HepG2 (cell line): Measurements from ENCODE around the gene PFKP. TPM values are rescaled to one million over a fixed set of nuclear protein-coding genes. Genes with fewer than 3 reads are reported as not detected.

ENCODE experiments used
- ATAC-seq: fragments of 200-7000 bp; cut with Tn5 transposase; 3 replicates; pipeline ENCODE4 v1.9.1; 2020; ENCODE audit warnings: mild to moderate bottlenecking, moderate library complexity
- BruUV-seq: library from RNA; stranded (reverse); fragments of 400-500 nt; replicated peaks from 2 replicates; lab custom pipeline; 2021; lab: Mats Ljungman, UMichigan
- CTCF ChIA-PET: fragments of 300-600 bp; formaldehyde crosslinking; extraction: SDS; loops from one replicate; lab custom pipeline; 2021; ENCODE audit warnings: low total read pairs, inconsistent platforms, low intra/inter-chr PET ratio; lab: Yijun Ruan, JAX
- POLR2A ChIA-PET: fragments of 350-600 bp; sonication (Branson Sonifier 250); formaldehyde crosslinking; loops from one replicate; lab custom pipeline; 2020; ENCODE audit warnings: antibody characterized with exemption, inconsistent platforms; lab: Yijun Ruan, JAX
- DNase-seq: peaks from one replicate; pipeline ENCODE4 v3.0.0-alpha.2; 2015; ENCODE audit warnings: low spot score
- FAIRE-seq: peaks from 3 replicates; lab custom pipeline; 2011; peaks lifted over from hg19 to GRCh38; lab: Jason Lieb, UNC
- H2AFZ ChIP-seq: one replicate; pipeline ENCODE4 v1.6.1; 2011; ENCODE audit warnings: low read length, inconsistent platforms
- H3K27ac ChIP-seq: fragments of 300-600 bp; 3 replicates; pipeline ENCODE4 v1.8.0; 2011; ENCODE audit warnings: mixed run types, mild to moderate bottlenecking, mixed read lengths, low read length, inconsistent platforms; ENCODE audit not compliant: insufficient read depth; ENCODE audit errors: extremely low read length
- H3K27me3 ChIP-seq, 2 experiments: fragments of 200-600 bp in 1 of 2; 2 replicates in 1 of 2; 3 replicates in 1 of 2; pipeline versions ENCODE4 v1.6.0 to v1.8.0; 2011; ENCODE audit warnings: low read length in 2 of 2, mild to moderate bottlenecking in 2 of 2, moderate library complexity in 2 of 2, inconsistent platforms in 1 of 2; ENCODE audit not compliant: insufficient read depth in 2 of 2, control insufficient read depth in 1 of 2
- H3K36me3 ChIP-seq, 2 experiments: fragments of 200-600 bp in 1 of 2; replicated peaks in 1 of 2; 2 replicates in 1 of 2; 3 replicates in 1 of 2; pipeline versions ENCODE4 v1.5.1 to v1.8.0; 2011; ENCODE audit warnings: low read length in 2 of 2, inconsistent platforms in 1 of 2; ENCODE audit not compliant: insufficient read depth in 2 of 2, control insufficient read depth in 1 of 2
- H3K4me1 ChIP-seq: 2 replicates; pipeline ENCODE4 v1.5.1; 2012; ENCODE audit warnings: low read length, inconsistent platforms; ENCODE audit not compliant: insufficient read depth
- H3K4me2 ChIP-seq: 2 replicates; pipeline ENCODE4 v1.6.0; 2011; ENCODE audit warnings: low read depth, low read length, inconsistent platforms
- H3K4me3 ChIP-seq, 3 experiments: fragments of 200-600 bp in 1 of 3; sonication (generic), shearing (Covaris generic) in 1 of 3; replicated peaks in 1 of 3; 2 replicates each; pipeline ENCODE4 v1.5.1; 2011 to 2016; ENCODE audit warnings: low read length in 3 of 3, inconsistent platforms in 2 of 3, low read depth in 2 of 3, mild to moderate bottlenecking in 2 of 3, control low read depth in 1 of 3, mixed read lengths in 1 of 3; ENCODE audit not compliant: insufficient read depth in 1 of 3
- H3K79me2 ChIP-seq: one replicate; pipeline ENCODE4 v1.6.1; 2011; ENCODE audit warnings: low read length, inconsistent platforms; ENCODE audit not compliant: insufficient read depth
- H3K9ac ChIP-seq: 2 replicates; pipeline ENCODE4 v1.6.0; 2011; ENCODE audit warnings: mild to moderate bottlenecking, low read depth, low read length, inconsistent platforms; ENCODE audit not compliant: insufficient read depth
- H3K9me3 ChIP-seq: 2 replicates; pipeline ENCODE4 v1.5.1; 2012; ENCODE audit warnings: mild to moderate bottlenecking, low read length
- H4K20me1 ChIP-seq: 2 replicates; pipeline ENCODE4 v1.6.0; 2011; ENCODE audit warnings: inconsistent platforms, mild to moderate bottlenecking, low read length, moderate library complexity; ENCODE audit not compliant: insufficient read depth
- AHR ChIP-seq: IDR thresholded peaks from 2 replicates; pipeline ENCODE4 v1.6.1; 2018; ENCODE audit warnings: missing genetic modification reagents, missing compliant biosample characterization
- CREB1 ChIP-seq, 2 experiments: fragments of 450-650 bp in 1 of 2; IDR thresholded peaks; 2 replicates each; pipeline ENCODE4 v1.6.1; 2016 to 2017; ENCODE audit warnings: control low read depth in 1 of 2, mild to moderate bottlenecking in 1 of 2, missing compliant biosample characterization in 1 of 2, missing genetic modification characterization in 1 of 2
- CTCF ChIP-seq: sonication (generic); formaldehyde crosslinking; IDR thresholded peaks from 2 replicates; pipeline ENCODE4 v1.5.0; 2020; ENCODE audit warnings: mild to moderate bottlenecking, missing genetic modification reagents, moderate library complexity
- NRL ChIP-seq: sonication (generic); formaldehyde crosslinking; IDR thresholded peaks from 2 replicates; pipeline ENCODE4 v1.5.0; 2020; ENCODE audit warnings: missing genetic modification reagents, mild to moderate bottlenecking, moderate library complexity, borderline replicate concordance
- ONECUT2 ChIP-seq: sonication (generic); formaldehyde crosslinking; IDR thresholded peaks from 2 replicates; pipeline ENCODE4 v1.4.0; 2020; ENCODE audit warnings: missing genetic modification reagents
- RAD21 ChIP-seq: fragments of 450-650 bp; formaldehyde crosslinking; IDR thresholded peaks from 2 replicates; pipeline ENCODE4 v1.5.0; 2020; ENCODE audit warnings: mild to moderate bottlenecking
- SMC3 ChIP-seq: IDR thresholded peaks from 2 replicates; pipeline ENCODE4 v1.6.1; 2011; ENCODE audit warnings: low read length, improper control_type of control experiment
- STAG1 ChIP-seq: sonication (generic); formaldehyde crosslinking; IDR thresholded peaks from 2 replicates; pipeline ENCODE4 v1.4.0; 2020; ENCODE audit warnings: missing genetic modification reagents
- ZNF740 ChIP-seq: sonication (generic); formaldehyde crosslinking; IDR thresholded peaks from 2 replicates; pipeline ENCODE4 v1.4.0; 2020; ENCODE audit warnings: missing genetic modification reagents
- WGBS: methylation state at CpG from one replicate; pipeline ENCODE4 v1.1.6; 2017; ENCODE audit warnings: low lambda C conversion rate; 5-methylcytosine and 5-hydroxymethylcytosine counted together
- in situ Hi-C: cut with HindIII; loops from 2 replicates; pipeline ENCODE4 v1.10.0; 2017; ENCODE audit warnings: low pct_unique_long_range_greater_than_20kb; ENCODE audit not compliant: extremely low pct_ligation_motif_present
- intact Hi-C: fragments of 100-400 bp; cut with micrococcal nuclease; formaldehyde crosslinking; loops from one replicate; pipeline ENCODE4 v1.10.0; 2022; ENCODE audit not compliant: unreplicated experiment
- polyA plus RNA-seq, 8 experiments: library from polyadenylated mRNA; depleted of rRNA in 3 of 8; stranded (reverse) in 7 of 8; unstranded in 1 of 8; fragments of >200 nt; fragmentation: Illumina TruSeq in 4 of 8; extraction: Trizol in 4 of 8; gene quantifications; 2 replicates each; pipeline versions ENCODE4 v1.2.1 to v1.2.3, GENCODE V29; 2011 to 2016; ENCODE audit warnings: low read depth in 4 of 8, missing spikeins in 1 of 8, mixed read lengths in 1 of 8; ENCODE audit not compliant: insufficient read depth in 1 of 8
- total RNA-seq, 5 experiments: library from RNA; depleted of rRNA; stranded (reverse); fragments of >200 nt; fragmentation: Illumina TruSeq; extraction: Trizol; gene quantifications; 2 replicates each; pipeline ENCODE4 v1.2.3, GENCODE V29; 2016; ENCODE audit warnings: low read depth in 1 of 5

PFKP gene
- total and polyA plus RNA-seq, 2 of the 13 experiments (the other 11 are each of a cell fraction or from before 2014, with no cell fraction given): 0.80 to 2.4 TPM

DNA sequence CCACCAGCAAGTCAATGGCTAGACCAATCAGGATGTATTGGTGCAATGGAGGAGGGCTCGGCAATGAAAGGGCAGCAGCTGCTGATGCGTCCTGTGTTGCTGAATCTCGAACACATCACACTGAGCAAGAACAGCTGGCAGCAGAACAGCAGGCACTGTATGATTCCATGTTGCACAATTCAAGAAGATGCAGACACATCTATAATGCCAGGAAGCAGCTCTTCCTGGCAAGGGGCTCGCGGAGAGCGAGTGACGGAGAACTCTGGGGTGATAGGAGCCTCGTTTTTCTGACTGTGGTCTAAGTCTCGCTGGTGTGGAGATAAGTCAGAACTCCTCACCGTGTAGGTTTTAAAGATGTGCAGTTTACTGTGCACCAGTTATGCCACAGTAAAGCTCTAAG is 24.8 kb upstream of the PFKP start:
- WGBS: 52% methylated on average over 10 of the region's 10 CpGs
- intact Hi-C loops: loop anchor here (2.0 kb wide), 1 partner anchor 424 kb away; no protein-coding TSS in a partner anchor
- H3K79me2 ChIP-seq: no peaks in the 10 kb centered on the region
- no peak for TF ChIP-seq NRL (CRISPR knock-in tag)
- TF ChIP-seq, all 625 proteins: peak for 0
- Histone ChIP-seq H3K4me1 (peaks cover 13% of the 10 kb centered on the region), H3K9ac (no peak overlapping the region), H2AFZ (no peak overlapping the region), H3K9me3 (no peaks in the 10 kb centered on the region), H4K20me1 (no peaks in the 10 kb centered on the region), H3K36me3 (no peaks in the 10 kb centered on the region), H3K4me3 (no peak overlapping the region), H3K27me3 (no peaks in the 10 kb centered on the region; a peak in 2 of 5 replicates), H3K4me2 (no peak overlapping the region), H3K27ac (no peak overlapping the region)
- no peak for ATAC-seq
- DNase-seq: no peak
- FAIRE-seq: no peak
- CTCF ChIA-PET: interaction anchor here (1.8 kb wide), 2 partner anchors 115 to 203 kb away, joined by 14 to 15 read pairs; no protein-coding TSS in a partner anchor
- BruUV-seq: no TSS peak
- in situ Hi-C loops: loop anchor here (10.0 kb wide), 1 partner anchor 198 kb away; no protein-coding TSS in a partner anchor
- POLR2A ChIA-PET: no interaction called here

- BruUV-seq: no TSS peak
- CTCF ChIA-PET: interaction anchor here (1.6 to 1.8 kb wide), 3 partner anchors 105 to 204 kb away, joined by 7 to 15 read pairs (median 14); no protein-coding TSS in a partner anchor
- 19% methylated on average over 16 of the region's 16 CpGs for WGBS
Measured at GRCh38 chr10:3043512-3044368, 23.6 kb upstream of the PFKP start.

More at GRCh38 chr10:3043512-3044368, 23.6 kb upstream of the PFKP start:
- ATAC-seq (peak; percentile 87), FAIRE-seq (peak; percentile 63), DNase-seq (peak; percentile 69)
- POLR2A ChIA-PET: no interaction called here
- no peaks in the 10 kb centered on the region; a peak in 2 of 5 replicates for H3K27me3 ChIP-seq
- H3K4me3 ChIP-seq: no peak overlapping the region
- in situ Hi-C loops (loop anchor here (10.0 kb wide), 1 partner anchor 199 kb away; no protein-coding TSS in a partner anchor), intact Hi-C loops (loop anchor here (2.0 kb wide), 1 partner anchor 425 kb away; no protein-coding TSS in a partner anchor)
- H3K36me3 ChIP-seq: no peaks in the 10 kb centered on the region
- H3K27ac ChIP-seq: no peak overlapping the region
- H3K4me1 ChIP-seq: peaks cover 13% of the 10 kb centered on the region
- H2AFZ ChIP-seq: no peak overlapping the region
- no peaks in the 10 kb centered on the region for H3K79me2 ChIP-seq
- no peaks in the 10 kb centered on the region for H3K9me3 ChIP-seq
- no peak overlapping the region for H3K4me2 ChIP-seq
- TF ChIP-seq ZNF740 (CRISPR knock-in tag): no peak
- peak; percentile 91 for TF ChIP-seq STAG1
- peak; percentile 72 for TF ChIP-seq RAD21 (CRISPR knock-in tag)
- no peak for TF ChIP-seq AHR (CRISPR knock-in tag)
- peak; percentile 8; the same call in 1 of the 2 replicates for TF ChIP-seq CREB1 (IDR thresholded peaks at IDR 0.05)
- TF ChIP-seq CREB1 (CRISPR knock-in tag; IDR thresholded peaks at IDR 0.05): no peak
- peak; percentile 86 for TF ChIP-seq SMC3
- TF ChIP-seq ONECUT2 (CRISPR knock-in tag): no peak
- TF ChIP-seq CTCF (CRISPR knock-in tag): peak; percentile 80
- no peak overlapping the region for H3K9ac ChIP-seq
- H4K20me1 ChIP-seq: no peaks in the 10 kb centered on the region
